Naive thymus-derived CD4-positive, alpha-beta T cell (primary cell): ENCODE measurements around the gene CDKAL1. TPM values are rescaled to one million over a fixed set of nuclear protein-coding genes. Genes with fewer than 3 reads are reported as not detected.
A peak's percentile ranks its signal among the peaks of the same experiment; 100 is the strongest.
"Not testable (repeated sequence)": the region's sequence is repeated elsewhere in the genome, so short reads cannot be mapped to it uniquely, and the experiment has no call there.

Experiments
- ATAC-seq: fragments of 150-1000 bp; cut with Tn5 transposase; 2 replicates; pipeline ENCODE4 v1.10.0; 2021; ENCODE audit warnings: mild to moderate bottlenecking, moderate library complexity
- CTCF ChIA-PET: fragments of 350-600 bp; sonication (Branson Sonifier 250); formaldehyde crosslinking; loops from one replicate; lab custom pipeline; 2021; ENCODE audit warnings: antibody characterized with exemption; lab: Charles Lee
- POLR2A ChIA-PET: fragments of 350-600 bp; sonication (Branson Sonifier 250); formaldehyde crosslinking; loops from one replicate; lab custom pipeline; 2021; ENCODE audit warnings: antibody characterized with exemption, inconsistent platforms; lab: Charles Lee
- DNase-seq, 9 donors: peaks; one replicate each; pipeline versions ENCODE4 v3.0.0 to v3.0.0-alpha.2; 2020 to 2022; ENCODE audit warnings: mixed read lengths in 1 of 9
- H3K27ac ChIP-seq: one replicate; pipeline ENCODE4 v1.7.0; 2013; ENCODE audit warnings: mild to moderate bottlenecking, low read depth, low read length, moderate library complexity
- H3K27me3 ChIP-seq, 2 donors: one replicate each; pipeline ENCODE4 v1.7.0; 2013; ENCODE audit warnings: low read length in 2 of 2, mild to moderate bottlenecking in 2 of 2, moderate library complexity in 2 of 2; ENCODE audit not compliant: control insufficient read depth in 2 of 2, insufficient read depth in 2 of 2
- H3K36me3 ChIP-seq, 3 experiments: 1 replicate in 2 of 3; 2 replicates in 1 of 3; pipeline ENCODE4 v1.7.0; 2013; ENCODE audit warnings: low read length in 3 of 3, mild to moderate bottlenecking in 3 of 3, moderate library complexity in 1 of 3; ENCODE audit not compliant: insufficient read depth in 3 of 3, control insufficient read depth in 2 of 3
- H3K4me1 ChIP-seq, 2 donors: one replicate each; pipeline ENCODE4 v1.7.0; 2013; ENCODE audit warnings: low read length in 2 of 2, mild to moderate bottlenecking in 2 of 2, moderate library complexity in 1 of 2; ENCODE audit not compliant: control insufficient read depth in 2 of 2, insufficient read depth in 2 of 2
- H3K4me3 ChIP-seq: 2 replicates; pipeline ENCODE4 v1.7.0; 2013; ENCODE audit warnings: mild to moderate bottlenecking, low read length
- H3K9me3 ChIP-seq, 3 experiments: 1 replicate in 2 of 3; 2 replicates in 1 of 3; pipeline ENCODE4 v1.7.0; 2013; ENCODE audit warnings: low read length in 3 of 3; ENCODE audit not compliant: control insufficient read depth in 2 of 3
- H3K27ac Mint-ChIP-seq, 9 donors: one replicate each; pipeline ENCODE4 v1.8.0; 2020 to 2022; ENCODE audit warnings: mixed read lengths in 9 of 9, mild to moderate bottlenecking in 8 of 9, moderate library complexity in 5 of 9, inconsistent platforms in 2 of 9
- H3K27me3 Mint-ChIP-seq, 5 donors: one replicate each; pipeline ENCODE4 v1.8.0; 2021 to 2022; ENCODE audit warnings: mixed read lengths in 5 of 5, mild to moderate bottlenecking in 1 of 5
- H3K36me3 Mint-ChIP-seq, 5 donors: one replicate each; pipeline ENCODE4 v1.8.0; 2020 to 2022; ENCODE audit warnings: mixed read lengths in 5 of 5, mild to moderate bottlenecking in 3 of 5, inconsistent platforms in 1 of 5
- H3K4me1 Mint-ChIP-seq, 7 donors: one replicate each; pipeline ENCODE4 v1.8.0; 2020 to 2022; ENCODE audit warnings: mixed read lengths in 7 of 7, mild to moderate bottlenecking in 3 of 7, inconsistent platforms in 1 of 7
- H3K4me3 Mint-ChIP-seq, 10 donors: one replicate each; pipeline ENCODE4 v1.8.0; 2020 to 2022; ENCODE audit warnings: mild to moderate bottlenecking in 10 of 10, mixed read lengths in 10 of 10, moderate library complexity in 6 of 10, inconsistent platforms in 2 of 10
- H3K9me3 Mint-ChIP-seq, 11 donors: one replicate each; pipeline ENCODE4 v1.8.0; 2020 to 2022; ENCODE audit warnings: mixed read lengths in 11 of 11, mild to moderate bottlenecking in 4 of 11, inconsistent platforms in 1 of 11, moderate library complexity in 1 of 11
- intact Hi-C, 2 donors: fragments of 100-400 bp; cut with micrococcal nuclease; formaldehyde crosslinking; loops; one replicate each; pipeline ENCODE4 v1.15.1; 2023
- polyA plus RNA-seq, 2 donors: library from polyadenylated mRNA; unstranded; fragments of 300-500 nt; fragmentation: Illumina TruSeq; gene quantifications; one replicate each; pipeline ENCODE4 v1.2.3, GENCODE V29; 2021
- total RNA-seq, 6 experiments: library from RNA in 5 of 6; stranded (reverse) in 5 of 6; gene quantifications; 1 replicate in 5 of 6; 2 replicates in 1 of 6; pipeline ENCODE4 v1.2.3 and lab custom pipeline; 2021 to 2026

The CDKAL1 gene
- total and polyA plus RNA-seq, 7 experiments from 2014 or later = 23.6 to 35.8 (median 29.8) TPM

DNA sequence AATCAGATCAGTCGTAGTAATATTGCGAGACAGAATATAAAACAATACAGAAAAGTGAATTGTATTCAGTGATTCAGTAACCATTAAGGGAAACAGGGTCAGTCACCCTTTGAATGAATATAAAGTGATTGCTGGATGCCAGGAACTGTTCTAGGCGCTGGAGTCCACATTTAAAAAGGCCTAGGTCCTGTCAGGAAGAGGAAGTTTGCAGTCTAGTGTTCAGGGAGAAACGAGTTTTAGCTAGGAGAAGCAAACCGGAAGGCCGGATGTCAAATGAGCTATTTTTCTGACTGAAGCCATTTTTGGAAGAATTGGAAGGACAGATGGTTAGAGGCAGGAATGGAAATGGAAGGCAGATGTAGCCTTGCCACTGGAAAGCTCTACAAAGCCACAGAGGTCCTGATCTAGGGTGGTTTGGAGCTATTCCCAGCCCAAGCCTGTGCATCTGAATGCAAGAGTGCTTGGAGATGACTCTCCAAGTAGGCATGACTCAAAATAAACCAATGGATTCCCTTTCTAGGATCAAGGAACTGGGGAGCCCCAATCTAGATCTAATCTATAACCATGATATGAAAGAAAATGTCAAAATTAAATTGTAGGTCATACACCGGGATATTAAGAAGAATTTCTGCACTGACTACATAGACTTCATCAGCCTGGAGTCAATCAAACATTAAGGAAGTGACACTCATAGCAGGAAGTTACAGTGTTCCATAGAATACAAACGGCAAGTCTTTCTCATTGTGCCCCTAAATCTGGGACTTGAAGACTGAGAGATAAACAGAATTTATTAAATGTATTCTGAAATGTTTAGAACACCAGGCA, 36.8 kb upstream of the CDKAL1 start:
- Histone ChIP-seq H3K27me3 (no peaks in the 10 kb centered on the region), H3K9me3 (no peaks in the 10 kb centered on the region), H3K27ac (no peak overlapping the region), H3K36me3 (no peaks in the 10 kb centered on the region), H3K4me1 (no peaks in the 10 kb centered on the region), H3K4me3 (no peak overlapping the region)
- ATAC-seq = peak; percentile 34
- intact Hi-C loops = no loop called here
- no peak for DNase-seq
- H3K27me3 Mint-ChIP-seq = peaks cover 0 to 14% (median 0%) of the 10 kb centered on the region in 5 donors
- H3K9me3 Mint-ChIP-seq = no peaks in the 10 kb centered on the region
- peaks cover 0 to 2% (median 0%) of the 10 kb centered on the region in 5 donors for H3K36me3 Mint-ChIP-seq
- no peak overlapping the region for H3K27ac Mint-ChIP-seq
- ChIA-PET POLR2A (interaction anchor here (0.6 kb wide), 1 partner anchor 73 kb away, joined by 6 read pairs; no protein-coding TSS in a partner anchor), CTCF (interaction anchor here (0.7 to 0.9 kb wide), 2 partner anchors 27 to 162 kb away, joined by 3 read pairs; no protein-coding TSS in a partner anchor)
- H3K4me3 Mint-ChIP-seq = no peak overlapping the region
- H3K4me1 Mint-ChIP-seq = no peaks in the 10 kb centered on the region

- no peaks in the 10 kb centered on the region for H3K27me3 ChIP-seq
- H3K4me3 ChIP-seq = no peak overlapping the region
- Mint-ChIP-seq H3K4me1 (no peaks in the 10 kb centered on the region), H3K27ac (no peak overlapping the region), H3K36me3 (peaks cover 0 to 2% (median 0%) of the 10 kb centered on the region in 5 donors), H3K27me3 (peaks cover 0 to 14% (median 0%) of the 10 kb centered on the region in 5 donors), H3K9me3 (no peaks in the 10 kb centered on the region), H3K4me3 (no peak overlapping the region)
- ATAC-seq (no peak), DNase-seq (no peak)
- intact Hi-C loops = no loop called here
- no peaks in the 10 kb centered on the region for H3K36me3 ChIP-seq
- CTCF ChIA-PET = interaction anchor here (0.7 to 0.9 kb wide), 2 partner anchors 26 to 163 kb away, joined by 3 read pairs; no protein-coding TSS in a partner anchor
- no peak overlapping the region for H3K27ac ChIP-seq
- H3K4me1 ChIP-seq = no peaks in the 10 kb centered on the region
- H3K9me3 ChIP-seq = no peaks in the 10 kb centered on the region
- POLR2A ChIA-PET = interaction anchor here (0.6 kb wide), 1 partner anchor 74 kb away, joined by 6 read pairs; no protein-coding TSS in a partner anchor
Measured at GRCh38 chr6:20498041-20498385, 36.2 kb upstream of the CDKAL1 start.

DNA sequence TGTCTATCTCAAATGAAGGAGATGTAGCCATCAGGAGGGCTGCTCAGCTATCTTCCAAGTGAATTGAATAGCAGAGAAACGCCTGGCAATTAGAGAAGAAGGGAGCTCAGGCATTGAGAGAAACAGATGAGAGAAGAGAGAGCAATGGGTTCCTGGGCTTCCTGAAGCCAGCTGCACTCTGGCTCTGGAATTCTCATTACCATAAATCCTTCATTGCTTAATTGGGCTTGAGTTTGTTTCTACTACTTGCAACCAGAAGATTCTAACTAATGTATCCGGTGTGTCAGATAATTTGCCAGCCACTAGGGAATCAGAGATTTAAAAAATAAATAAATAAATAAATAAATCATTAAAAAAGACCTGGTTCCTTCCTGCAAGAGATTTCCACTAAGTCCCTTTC, 25.0 kb upstream of the CDKAL1 start:
- no peak for DNase-seq
- no peak overlapping the region for H3K4me3 ChIP-seq
- ChIA-PET POLR2A (no interaction called here), CTCF (no interaction called here)
- H3K27ac ChIP-seq = no peak overlapping the region
- intact Hi-C loops = no loop called here
- Mint-ChIP-seq H3K4me3 (no peak overlapping the region), H3K4me1 (peaks cover 0 to 5% (median 0%) of the 10 kb centered on the region in 7 donors), H3K36me3 (no peaks in the 10 kb centered on the region), H3K9me3 (no peaks in the 10 kb centered on the region), H3K27ac (no peak overlapping the region), H3K27me3 (peaks cover 0 to 10% (median 7%) of the 10 kb centered on the region in 5 donors)
- no peaks in the 10 kb centered on the region for H3K9me3 ChIP-seq
- no peaks in the 10 kb centered on the region for H3K27me3 ChIP-seq
- no peaks in the 10 kb centered on the region for H3K36me3 ChIP-seq
- H3K4me1 ChIP-seq = no peaks in the 10 kb centered on the region
- no peak for ATAC-seq

- peaks cover 0 to 5% (median 0%) of the 10 kb centered on the region in 7 donors for H3K4me1 Mint-ChIP-seq
- POLR2A ChIA-PET = no interaction called here
- no peaks in the 10 kb centered on the region for H3K4me1 ChIP-seq
- no peak for DNase-seq
- H3K9me3 Mint-ChIP-seq = no peaks in the 10 kb centered on the region
- no peaks in the 10 kb centered on the region for H3K9me3 ChIP-seq
- H3K27me3 ChIP-seq = no peaks in the 10 kb centered on the region
- intact Hi-C loops = no loop called here
- H3K36me3 Mint-ChIP-seq = no peaks in the 10 kb centered on the region
- no peak overlapping the region for H3K4me3 ChIP-seq
- H3K4me3 Mint-ChIP-seq = no peak overlapping the region
- H3K27me3 Mint-ChIP-seq = peaks cover 0 to 10% (median 7%) of the 10 kb centered on the region in 5 donors
- CTCF ChIA-PET = no interaction called here
- H3K27ac Mint-ChIP-seq = no peak overlapping the region
- ATAC-seq = no peak
- H3K27ac ChIP-seq = no peak overlapping the region
- H3K36me3 ChIP-seq = no peaks in the 10 kb centered on the region
Measured at GRCh38 chr6:20511852-20512251, 22.4 kb upstream of the CDKAL1 start.

DNA sequence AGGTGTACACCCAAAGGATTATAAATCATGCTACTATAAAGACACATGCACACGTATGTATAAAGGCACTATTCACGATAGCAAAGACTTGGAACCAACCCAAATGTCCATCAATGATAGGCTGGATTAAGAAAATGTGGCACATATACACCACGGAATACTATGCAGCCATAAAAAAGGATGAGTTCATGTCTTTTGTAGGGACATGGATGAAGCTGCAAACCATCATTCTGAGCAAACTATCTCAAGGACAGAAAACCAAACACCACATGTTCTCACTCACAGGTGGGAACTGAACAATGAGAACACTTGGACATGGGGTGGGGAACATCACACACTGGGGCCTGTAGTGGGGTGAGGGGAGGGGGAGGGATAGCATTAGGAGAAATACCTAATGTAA, 9.0 kb upstream of the CDKAL1 start:
- H3K27ac Mint-ChIP-seq, H3K9me3 ChIP-seq, H3K27ac ChIP-seq, H3K4me3 Mint-ChIP-seq, H3K4me1 ChIP-seq, ATAC-seq, H3K27me3 ChIP-seq, H3K4me3 ChIP-seq, H3K36me3 ChIP-seq, intact Hi-C loops, H3K36me3 Mint-ChIP-seq, DNase-seq, H3K9me3 Mint-ChIP-seq, POLR2A ChIA-PET: not testable (repeated sequence)
- CTCF ChIA-PET = interaction anchor here (0.7 kb wide), 2 partner anchors 11 to 341 kb away, joined by 3 read pairs; no protein-coding TSS in a partner anchor
- Mint-ChIP-seq H3K4me1 (peaks cover 6 to 23% (median 15%) of the 10 kb centered on the region in 7 donors), H3K27me3 (peaks cover 0 to 20% (median 0%) of the 10 kb centered on the region in 5 donors)

- not testable (repeated sequence) for H3K4me1 ChIP-seq, H3K9me3 ChIP-seq, H3K27me3 ChIP-seq, H3K27me3 Mint-ChIP-seq, H3K9me3 Mint-ChIP-seq, H3K4me3 ChIP-seq, H3K36me3 ChIP-seq, H3K36me3 Mint-ChIP-seq, H3K27ac ChIP-seq
- peak overlapping the region in 4 of 10 donors; percentile 17 to 59 (median 44) for H3K4me3 Mint-ChIP-seq
- ATAC-seq = peak; percentile 90
- peak in 7 of 9 donors; percentile 30 to 67 (median 57) for DNase-seq
- POLR2A ChIA-PET = interaction anchor here (1.4 to 2.1 kb wide), 3 partner anchors 124 to 209 kb away, joined by 4 to 9 read pairs (median 8); no protein-coding TSS in a partner anchor
- CTCF ChIA-PET = interaction anchor here (0.7 to 2.8 kb wide), 12 partner anchors 8 to 319 kb away, joined by 3 to 29 read pairs (median 6); no protein-coding TSS in a partner anchor
- intact Hi-C loops = loop anchor here (1.0 to 2.0 kb wide), 4 partner anchors 210 to 437 kb away; partner anchors contain the start of gene MBOAT1 (in 1 of the 2)
- H3K4me1 Mint-ChIP-seq = peaks cover 6 to 31% (median 16%) of the 10 kb centered on the region in 7 donors
- H3K27ac Mint-ChIP-seq = peak overlapping the region in 2 of 9 donors; percentile 41 to 56
Measured at GRCh38 chr6:20529086-20529448, 5.2 kb upstream of the CDKAL1 start.
